GM23338 (cell line): ENCODE results near the gene DIP2C. TPM values are rescaled to one million over a fixed set of nuclear protein-coding genes. Genes with fewer than 3 reads are reported as not detected.

ENCODE experiments used
- ATAC-seq: fragments of 200-7000 bp; cut with Tn5 transposase; 3 replicates; pipeline ENCODE4 v1.9.1; 2020
- DNase-seq: peaks from one replicate; pipeline ENCODE4 v3.0.0-alpha.2; 2015; ENCODE audit warnings: low spot score
- H2AFZ ChIP-seq: fragments of 200-600 bp; sonication (generic); 2 replicates; pipeline ENCODE4 v1.8.0; 2016; ENCODE audit warnings: antibody characterized with exemption, mild to moderate bottlenecking, moderate library complexity
- H3F3A ChIP-seq: fragments of 200-600 bp; sonication (generic); replicated peaks from 2 replicates; pipeline ENCODE4 v1.8.0; 2017; ENCODE audit warnings: antibody characterized with exemption, mixed run types, low read depth
- H3K27ac ChIP-seq: fragments of 200-600 bp; sonication (generic); 2 replicates; pipeline ENCODE4 v1.6.1; 2016; ENCODE audit warnings: low read depth
- H3K27me3 ChIP-seq: fragments of 200-600 bp; sonication (generic); 2 replicates; pipeline ENCODE4 v1.8.0; 2016; ENCODE audit warnings: mild to moderate bottlenecking, mixed run types, moderate library complexity; ENCODE audit not compliant: insufficient read depth
- H3K36me3 ChIP-seq: fragments of 200-600 bp; sonication (generic); 2 replicates; pipeline ENCODE4 v1.8.0; 2016; ENCODE audit warnings: mild to moderate bottlenecking; ENCODE audit not compliant: insufficient read depth
- H3K4me1 ChIP-seq: fragments of 200-600 bp; sonication (generic); 2 replicates; pipeline ENCODE4 v1.8.0; 2016; ENCODE audit warnings: mild to moderate bottlenecking, moderate library complexity; ENCODE audit not compliant: insufficient read depth
- H3K4me2 ChIP-seq: fragments of 200-600 bp; sonication (generic); 2 replicates; pipeline ENCODE4 v1.7.1; 2017; ENCODE audit warnings: mixed run types
- H3K4me3 ChIP-seq: fragments of 200-600 bp; sonication (generic); 2 replicates; pipeline ENCODE4 v1.6.1; 2016; ENCODE audit warnings: mixed run types
- H3K79me2 ChIP-seq: fragments of 200-600 bp; sonication (generic); replicated peaks from 2 replicates; pipeline ENCODE4 v1.8.0; 2017; ENCODE audit warnings: mild to moderate bottlenecking; ENCODE audit not compliant: insufficient read depth
- H3K9me2 ChIP-seq: fragments of 200-600 bp; sonication (generic); 2 replicates; pipeline ENCODE4 v1.8.0; 2017; ENCODE audit not compliant: insufficient read depth
- H4K20me1 ChIP-seq: fragments of 200-600 bp; sonication (generic); replicated peaks from 2 replicates; pipeline ENCODE4 v1.8.0; 2017; ENCODE audit warnings: mild to moderate bottlenecking; ENCODE audit not compliant: insufficient read depth
- H3K27ac Mint-ChIP-seq: 2 replicates; pipeline ENCODE4 v1.8.0; 2020; ENCODE audit warnings: inconsistent platforms, mild to moderate bottlenecking, moderate library complexity, mixed read lengths
- H3K27me3 Mint-ChIP-seq: 3 replicates; pipeline ENCODE4 v1.8.0; 2022; ENCODE audit warnings: low read depth, mild to moderate bottlenecking, moderate library complexity, mixed read lengths, inconsistent platforms; ENCODE audit not compliant: insufficient read depth, poor library complexity
- H3K36me3 Mint-ChIP-seq: 3 replicates; pipeline ENCODE4 v1.8.0; 2021; ENCODE audit warnings: low read depth, mild to moderate bottlenecking, inconsistent platforms, moderate library complexity, mixed read lengths
- H3K4me1 Mint-ChIP-seq: 3 replicates; pipeline ENCODE4 v1.8.0; 2020; ENCODE audit warnings: mild to moderate bottlenecking, inconsistent platforms, mixed read lengths
- H3K4me3 Mint-ChIP-seq: 3 replicates; pipeline ENCODE4 v1.8.0; 2021; ENCODE audit warnings: moderate library complexity, mild to moderate bottlenecking, inconsistent platforms, mixed read lengths
- H3K9me3 Mint-ChIP-seq: 3 replicates; pipeline ENCODE4 v1.8.0; 2020; ENCODE audit warnings: moderate library complexity, mild to moderate bottlenecking, inconsistent platforms, mixed read lengths
- CTCF ChIP-seq, 2 experiments: fragments of 200-600 bp in 1 of 2; sonication (generic) in 1 of 2; conservative IDR thresholded peaks; 2 replicates each; pipeline versions ENCODE4 v1.5.1 to v1.6.1; 2016 to 2017; ENCODE audit warnings: antibody characterized with exemption in 2 of 2, low read depth in 2 of 2, mild to moderate bottlenecking in 2 of 2, moderate library complexity in 1 of 2
- ETS1 ChIP-seq: IDR thresholded peaks from 2 replicates; pipeline ENCODE4 v1.6.1; 2016; ENCODE audit warnings: antibody characterized with exemption
- EZH2 ChIP-seq: fragments of 200-600 bp; sonication (generic); IDR thresholded peaks from one replicate; pipeline ENCODE4 v1.8.0; 2017; ENCODE audit warnings: antibody characterized with exemption, mild to moderate bottlenecking, low read depth; ENCODE audit not compliant: unreplicated experiment
- EZH2phosphoT487 ChIP-seq: fragments of 200-600 bp; sonication (generic); IDR thresholded peaks from one replicate; pipeline ENCODE4 v1.8.1; 2018; ENCODE audit warnings: antibody characterized with exemption; ENCODE audit not compliant: unreplicated experiment
- JUNB ChIP-seq: IDR thresholded peaks from one replicate; pipeline ENCODE4 v1.6.1; 2016; ENCODE audit warnings: antibody characterized with exemption; ENCODE audit not compliant: unreplicated experiment
- NANOG ChIP-seq: IDR thresholded peaks from 2 replicates; pipeline ENCODE4 v1.6.1; 2016; ENCODE audit warnings: antibody characterized with exemption, borderline replicate concordance
- ZNF114 ChIP-seq: fragments of 250-450 bp; sonication (Bioruptor Pico); IDR thresholded peaks from 2 replicates; pipeline ENCODE4 v1.5.0; 2020; ENCODE audit warnings: mild to moderate bottlenecking, moderate library complexity
- ZNF331 ChIP-seq: fragments of 250-450 bp; sonication (Bioruptor Pico); IDR thresholded peaks from 2 replicates; pipeline ENCODE4 v1.5.0; 2020; ENCODE audit warnings: low read depth, mild to moderate bottlenecking, moderate library complexity
- polyA plus RNA-seq: library from polyadenylated mRNA; unstranded; fragments of >200 nt; fragmentation: Nextera tagmentation; extraction: Ambion mirVana; gene quantifications from 2 replicates; pipeline ENCODE4 v1.2.1, GENCODE V29; 2016
- total RNA-seq: library from RNA; depleted of rRNA; stranded (reverse); fragments of >200 nt; shearing (Covaris generic); gene quantifications from 2 replicates; pipeline ENCODE4 v1.2.3, GENCODE V29; 2014
- TF ChIP-seq, protein P1 (sequence below): IDR thresholded peaks from one replicate; pipeline ENCODE4 v1.6.1; 2018; ENCODE audit warnings: antibody characterized with exemption; ENCODE audit not compliant: unreplicated experiment
- TF ChIP-seq, protein P2 (sequence below): fragments of 250-450 bp; sonication (Bioruptor Pico); IDR thresholded peaks from 2 replicates; pipeline ENCODE4 v1.5.0; 2020; ENCODE audit warnings: mild to moderate bottlenecking, moderate library complexity

Gene DIP2C
- total and polyA plus RNA-seq, 2 experiments from 2014 or later, result 5.1 to 7.7 TPM

DNA sequence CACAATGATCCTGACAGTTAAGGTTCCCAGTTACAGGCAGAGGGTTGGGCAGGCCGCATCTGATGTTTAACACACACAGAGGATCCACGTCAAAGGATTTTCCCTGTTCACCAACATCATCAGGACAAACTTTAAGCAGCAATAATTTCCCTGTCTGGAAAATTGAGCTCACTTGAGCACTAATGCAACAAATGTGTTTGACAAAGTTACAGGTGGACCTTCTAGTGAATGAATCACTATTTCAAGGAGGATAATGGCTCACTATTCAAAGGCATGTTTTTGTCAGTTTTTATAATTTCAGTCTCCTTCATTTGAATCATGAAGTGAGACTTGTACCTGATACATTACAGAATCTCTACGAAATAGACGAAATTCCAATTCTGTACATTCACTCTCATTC lies 127.3 kb downstream of the DIP2C start:
- ATAC-seq (no peak), DNase-seq (no peak)
- TF ChIP-seq ETS1, result no peak
- TF ChIP-seq EZH2phosphoT487, result no peak
- TF ChIP-seq, protein P1, sequence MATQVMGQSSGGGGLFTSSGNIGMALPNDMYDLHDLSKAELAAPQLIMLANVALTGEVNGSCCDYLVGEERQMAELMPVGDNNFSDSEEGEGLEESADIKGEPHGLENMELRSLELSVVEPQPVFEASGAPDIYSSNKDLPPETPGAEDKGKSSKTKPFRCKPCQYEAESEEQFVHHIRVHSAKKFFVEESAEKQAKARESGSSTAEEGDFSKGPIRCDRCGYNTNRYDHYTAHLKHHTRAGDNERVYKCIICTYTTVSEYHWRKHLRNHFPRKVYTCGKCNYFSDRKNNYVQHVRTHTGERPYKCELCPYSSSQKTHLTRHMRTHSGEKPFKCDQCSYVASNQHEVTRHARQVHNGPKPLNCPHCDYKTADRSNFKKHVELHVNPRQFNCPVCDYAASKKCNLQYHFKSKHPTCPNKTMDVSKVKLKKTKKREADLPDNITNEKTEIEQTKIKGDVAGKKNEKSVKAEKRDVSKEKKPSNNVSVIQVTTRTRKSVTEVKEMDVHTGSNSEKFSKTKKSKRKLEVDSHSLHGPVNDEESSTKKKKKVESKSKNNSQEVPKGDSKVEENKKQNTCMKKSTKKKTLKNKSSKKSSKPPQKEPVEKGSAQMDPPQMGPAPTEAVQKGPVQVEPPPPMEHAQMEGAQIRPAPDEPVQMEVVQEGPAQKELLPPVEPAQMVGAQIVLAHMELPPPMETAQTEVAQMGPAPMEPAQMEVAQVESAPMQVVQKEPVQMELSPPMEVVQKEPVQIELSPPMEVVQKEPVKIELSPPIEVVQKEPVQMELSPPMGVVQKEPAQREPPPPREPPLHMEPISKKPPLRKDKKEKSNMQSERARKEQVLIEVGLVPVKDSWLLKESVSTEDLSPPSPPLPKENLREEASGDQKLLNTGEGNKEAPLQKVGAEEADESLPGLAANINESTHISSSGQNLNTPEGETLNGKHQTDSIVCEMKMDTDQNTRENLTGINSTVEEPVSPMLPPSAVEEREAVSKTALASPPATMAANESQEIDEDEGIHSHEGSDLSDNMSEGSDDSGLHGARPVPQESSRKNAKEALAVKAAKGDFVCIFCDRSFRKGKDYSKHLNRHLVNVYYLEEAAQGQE, result no peak
- TF ChIP-seq EZH2, result no peak
- H3K27me3 Mint-ChIP-seq, result peaks cover 4% of the 10 kb centered on the region
- Histone ChIP-seq H3F3A (no peaks in the 10 kb centered on the region), H3K27me3 (no peaks in the 10 kb centered on the region), H2AFZ (no peak overlapping the region), H3K9me2 (no peaks in the 10 kb centered on the region; the same call in 1 of the 2 replicates), H3K79me2 (peaks cover 33% of the 10 kb centered on the region), H3K36me3 (no peaks in the 10 kb centered on the region), H3K4me1 (peaks cover 16% of the 10 kb centered on the region), H3K4me2 (no peak overlapping the region), H4K20me1 (peaks cover 5% of the 10 kb centered on the region; the same call in 1 of the 2 replicates), H3K27ac (no peak overlapping the region), H3K4me3 (no peak overlapping the region)
- no peak overlapping the region for H3K4me3 Mint-ChIP-seq
- H3K27ac Mint-ChIP-seq, result no peak overlapping the region
- peaks cover 18% of the 10 kb centered on the region for H3K36me3 Mint-ChIP-seq
- H3K4me1 Mint-ChIP-seq, result peaks cover 22% of the 10 kb centered on the region
- H3K9me3 Mint-ChIP-seq, result peaks cover 28% of the 10 kb centered on the region

DNA sequence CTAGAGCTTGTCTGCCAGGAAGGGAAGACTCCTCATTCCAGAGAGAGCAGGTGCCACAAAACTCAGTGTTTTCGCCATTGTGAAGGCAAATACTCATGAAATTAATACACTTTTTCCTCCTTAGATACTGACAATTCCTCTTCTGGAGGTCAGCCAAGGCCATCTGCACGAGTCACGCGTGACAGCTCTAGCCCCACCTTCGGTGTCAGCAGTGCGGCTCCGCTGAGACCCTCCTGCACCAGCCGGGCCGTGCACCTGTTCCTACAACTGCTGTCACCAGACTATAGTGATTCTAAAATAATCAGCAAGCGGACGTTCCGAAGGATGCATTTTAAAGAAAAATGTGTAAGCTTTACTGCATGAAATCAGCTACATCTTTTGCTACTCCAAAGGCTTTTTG lies 127.7 kb downstream of the DIP2C start:
- peaks cover 4% of the 10 kb centered on the region for H3K27me3 Mint-ChIP-seq
- H3K4me1 ChIP-seq, result peaks cover 20% of the 10 kb centered on the region
- no peak for DNase-seq
- no peak overlapping the region for H2AFZ ChIP-seq
- no peak overlapping the region for H3K4me3 ChIP-seq
- H3K4me2 ChIP-seq, result no peak overlapping the region
- peaks cover 33% of the 10 kb centered on the region for H3K79me2 ChIP-seq
- H3K4me3 Mint-ChIP-seq, result no peak overlapping the region
- no peak overlapping the region for H3K27ac ChIP-seq
- peaks cover 27% of the 10 kb centered on the region for H3K4me1 Mint-ChIP-seq
- H3F3A ChIP-seq, result no peaks in the 10 kb centered on the region
- H3K27ac Mint-ChIP-seq, result no peak overlapping the region
- no peaks in the 10 kb centered on the region for H3K36me3 ChIP-seq
- peaks cover 28% of the 10 kb centered on the region for H3K9me3 Mint-ChIP-seq
- ATAC-seq, result no peak
- no peaks in the 10 kb centered on the region; the same call in 1 of the 2 replicates for H3K9me2 ChIP-seq
- H3K36me3 Mint-ChIP-seq, result peaks cover 18% of the 10 kb centered on the region
- H4K20me1 ChIP-seq, result peaks cover 1% of the 10 kb centered on the region; the same call in 1 of the 2 replicates
- no peaks in the 10 kb centered on the region for H3K27me3 ChIP-seq
- TF ChIP-seq CTCF (conservative IDR thresholded peaks at IDR 0.05; ENCODE audit: low read depth in 2 of 2) (no peak), EZH2 (no peak), NANOG (no peak), ZNF114 (CRISPR knock-in tag) (no peak), JUNB (no peak), ZNF331 (no peak)
- TF ChIP-seq, protein P2, sequence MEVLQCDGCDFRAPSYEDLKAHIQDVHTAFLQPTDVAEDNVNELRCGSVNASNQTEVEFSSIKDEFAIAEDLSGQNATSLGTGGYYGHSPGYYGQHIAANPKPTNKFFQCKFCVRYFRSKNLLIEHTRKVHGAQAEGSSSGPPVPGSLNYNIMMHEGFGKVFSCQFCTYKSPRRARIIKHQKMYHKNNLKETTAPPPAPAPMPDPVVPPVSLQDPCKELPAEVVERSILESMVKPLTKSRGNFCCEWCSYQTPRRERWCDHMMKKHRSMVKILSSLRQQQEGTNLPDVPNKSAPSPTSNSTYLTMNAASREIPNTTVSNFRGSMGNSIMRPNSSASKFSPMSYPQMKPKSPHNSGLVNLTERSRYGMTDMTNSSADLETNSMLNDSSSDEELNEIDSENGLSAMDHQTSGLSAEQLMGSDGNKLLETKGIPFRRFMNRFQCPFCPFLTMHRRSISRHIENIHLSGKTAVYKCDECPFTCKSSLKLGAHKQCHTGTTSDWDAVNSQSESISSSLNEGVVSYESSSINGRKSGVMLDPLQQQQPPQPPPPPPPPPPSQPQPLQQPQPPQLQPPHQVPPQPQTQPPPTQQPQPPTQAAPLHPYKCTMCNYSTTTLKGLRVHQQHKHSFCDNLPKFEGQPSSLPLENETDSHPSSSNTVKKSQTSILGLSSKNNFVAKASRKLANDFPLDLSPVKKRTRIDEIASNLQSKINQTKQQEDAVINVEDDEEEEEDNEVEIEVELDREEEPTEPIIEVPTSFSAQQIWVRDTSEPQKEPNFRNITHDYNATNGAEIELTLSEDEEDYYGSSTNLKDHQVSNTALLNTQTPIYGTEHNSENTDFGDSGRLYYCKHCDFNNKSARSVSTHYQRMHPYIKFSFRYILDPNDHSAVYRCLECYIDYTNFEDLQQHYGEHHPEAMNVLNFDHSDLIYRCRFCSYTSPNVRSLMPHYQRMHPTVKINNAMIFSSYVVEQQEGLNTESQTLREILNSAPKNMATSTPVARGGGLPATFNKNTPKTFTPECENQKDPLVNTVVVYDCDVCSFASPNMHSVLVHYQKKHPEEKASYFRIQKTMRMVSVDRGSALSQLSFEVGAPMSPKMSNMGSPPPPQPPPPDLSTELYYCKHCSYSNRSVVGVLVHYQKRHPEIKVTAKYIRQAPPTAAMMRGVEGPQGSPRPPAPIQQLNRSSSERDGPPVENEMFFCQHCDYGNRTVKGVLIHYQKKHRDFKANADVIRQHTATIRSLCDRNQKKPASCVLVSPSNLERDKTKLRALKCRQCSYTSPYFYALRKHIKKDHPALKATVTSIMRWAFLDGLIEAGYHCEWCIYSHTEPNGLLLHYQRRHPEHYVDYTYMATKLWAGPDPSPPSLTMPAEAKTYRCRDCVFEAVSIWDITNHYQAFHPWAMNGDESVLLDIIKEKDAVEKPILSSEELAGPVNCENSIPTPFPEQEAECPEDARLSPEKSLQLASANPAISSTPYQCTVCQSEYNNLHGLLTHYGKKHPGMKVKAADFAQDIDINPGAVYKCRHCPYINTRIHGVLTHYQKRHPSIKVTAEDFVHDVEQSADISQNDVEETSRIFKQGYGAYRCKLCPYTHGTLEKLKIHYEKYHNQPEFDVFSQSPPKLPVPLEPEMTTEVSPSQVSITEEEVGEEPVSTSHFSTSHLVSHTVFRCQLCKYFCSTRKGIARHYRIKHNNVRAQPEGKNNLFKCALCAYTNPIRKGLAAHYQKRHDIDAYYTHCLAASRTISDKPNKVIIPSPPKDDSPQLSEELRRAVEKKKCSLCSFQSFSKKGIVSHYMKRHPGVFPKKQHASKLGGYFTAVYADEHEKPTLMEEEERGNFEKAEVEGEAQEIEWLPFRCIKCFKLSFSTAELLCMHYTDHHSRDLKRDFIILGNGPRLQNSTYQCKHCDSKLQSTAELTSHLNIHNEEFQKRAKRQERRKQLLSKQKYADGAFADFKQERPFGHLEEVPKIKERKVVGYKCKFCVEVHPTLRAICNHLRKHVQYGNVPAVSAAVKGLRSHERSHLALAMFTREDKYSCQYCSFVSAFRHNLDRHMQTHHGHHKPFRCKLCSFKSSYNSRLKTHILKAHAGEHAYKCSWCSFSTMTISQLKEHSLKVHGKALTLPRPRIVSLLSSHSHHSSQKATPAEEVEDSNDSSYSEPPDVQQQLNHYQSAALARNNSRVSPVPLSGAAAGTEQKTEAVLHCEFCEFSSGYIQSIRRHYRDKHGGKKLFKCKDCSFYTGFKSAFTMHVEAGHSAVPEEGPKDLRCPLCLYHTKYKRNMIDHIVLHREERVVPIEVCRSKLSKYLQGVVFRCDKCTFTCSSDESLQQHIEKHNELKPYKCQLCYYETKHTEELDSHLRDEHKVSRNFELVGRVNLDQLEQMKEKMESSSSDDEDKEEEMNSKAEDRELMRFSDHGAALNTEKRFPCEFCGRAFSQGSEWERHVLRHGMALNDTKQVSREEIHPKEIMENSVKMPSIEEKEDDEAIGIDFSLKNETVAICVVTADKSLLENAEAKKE (CRISPR knock-in tag), result no peak
